Stimulated activated CD8-positive, alpha-beta memory T cell treated with anti-CD3 and anti-CD28 coated beads, Interleukin-15, amount 100 ng/mL, for 48 hours (primary cell): ENCODE results near the gene ESM1.
"Not testable (repeated sequence)": the region's sequence is repeated elsewhere in the genome, so short reads cannot be mapped to it uniquely, and the experiment has no call there.

Experiments
- DNase-seq, 2 donors: peaks; one replicate each; pipeline ENCODE4 v3.0.0-alpha.2; 2020; ENCODE audit warnings: low read depth in 2 of 2

ESM1 gene

DNA sequence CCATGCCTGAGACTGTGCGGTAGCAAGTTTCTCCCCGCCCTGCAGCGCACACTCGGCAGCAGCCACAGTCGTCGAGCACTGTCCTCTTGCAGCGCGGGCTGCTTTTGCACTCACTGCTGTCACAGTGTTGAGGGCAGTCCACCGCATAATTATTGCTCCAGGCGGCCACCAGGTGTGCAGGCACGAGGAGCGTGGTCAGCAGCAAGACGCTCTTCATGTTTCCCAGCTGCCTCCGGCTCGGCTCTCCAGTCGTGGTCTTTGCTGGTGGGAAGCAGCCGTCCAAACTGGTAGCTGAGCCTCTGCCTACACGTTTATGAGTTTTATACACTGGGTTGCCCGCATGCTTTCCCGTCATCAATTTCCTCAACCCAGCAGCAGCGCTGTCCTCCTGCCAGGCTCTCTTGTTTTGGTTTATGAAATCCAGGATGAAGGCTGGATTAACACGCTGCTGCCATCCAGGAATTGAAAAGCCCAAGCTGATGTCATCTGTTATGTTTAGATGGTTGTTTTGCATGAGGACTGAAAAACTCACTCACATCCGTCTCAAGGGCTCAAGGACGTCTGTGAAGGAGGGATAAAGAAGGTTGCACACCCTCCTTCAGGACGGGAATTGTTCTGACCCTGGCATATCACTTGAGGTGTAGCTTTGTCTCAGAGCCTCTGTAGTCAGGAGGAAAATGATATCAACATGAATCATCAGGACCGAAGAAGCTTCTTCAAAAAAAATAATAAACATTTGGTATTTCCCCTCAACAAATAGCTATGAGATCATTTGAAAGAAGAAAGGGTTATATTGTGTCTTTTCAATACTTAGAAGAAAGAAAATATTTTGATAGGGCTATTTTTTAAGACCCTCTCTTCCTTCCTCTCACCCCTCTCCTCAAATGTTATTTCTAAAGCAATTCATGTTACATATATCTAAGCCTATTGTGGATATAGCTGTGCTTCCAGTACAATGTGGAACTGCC, at the start of gene ESM1:
TSS of gene ESM1 (minus strand) at position 293 of the 968 bp plus-strand sequence. CDS start at position 217, 76 bp downstream.
- no peak for DNase-seq

- DNase-seq = no peak
Observed at GRCh38 chr5:55033568-55033967, 48.2 kb upstream of the ESM1 start.

- no peak for DNase-seq
Observed at GRCh38 chr5:55031492-55031891, 46.1 kb upstream of the ESM1 start.

GRCh38 chr5:55030676-55031369, 45.4 kb upstream of the ESM1 start:
- DNase-seq = no peak

DNA sequence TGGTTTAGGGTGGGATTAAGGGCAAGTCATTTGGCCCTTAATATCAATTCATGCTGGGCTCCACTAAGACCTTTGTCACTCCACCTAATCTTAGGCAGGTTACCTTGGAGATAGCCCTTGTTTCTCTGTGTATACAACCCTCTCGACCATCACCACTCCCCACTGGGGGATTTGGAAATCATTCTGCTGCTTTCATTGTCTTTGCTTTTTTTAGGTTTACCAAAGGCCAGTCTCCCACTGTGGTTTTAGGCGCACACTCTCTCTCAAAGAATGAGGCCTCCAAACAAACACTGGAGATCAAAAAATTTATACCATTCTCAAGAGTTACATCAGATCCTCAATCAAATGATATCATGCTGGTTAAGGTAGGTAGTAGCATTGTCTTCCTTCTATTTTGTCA, 44.8 kb upstream of the ESM1 start:
- DNase-seq = no peak

DNA sequence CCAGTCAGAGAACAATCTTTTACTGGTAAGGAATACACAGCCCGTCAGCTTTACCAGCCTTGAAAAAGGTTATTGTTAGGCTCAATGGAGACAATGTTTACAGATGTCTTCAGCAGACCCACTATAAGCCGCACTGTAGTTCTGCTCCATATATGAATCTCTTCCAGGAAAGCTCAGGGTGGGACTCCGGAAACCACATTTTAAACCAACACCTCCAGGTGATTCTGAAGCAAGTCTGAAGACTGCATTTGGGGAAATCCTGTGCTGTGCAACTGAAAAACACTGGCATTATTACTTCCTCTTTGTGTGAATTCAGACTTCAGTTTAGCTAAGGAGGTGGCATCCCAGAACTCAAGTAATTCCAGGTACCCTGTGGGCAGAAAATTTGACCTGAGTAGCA, 42.2 kb upstream of the ESM1 start:
- DNase-seq = no peak

- no peak for DNase-seq
Observed at GRCh38 chr5:55022450-55022849, 37.1 kb upstream of the ESM1 start.

DNA sequence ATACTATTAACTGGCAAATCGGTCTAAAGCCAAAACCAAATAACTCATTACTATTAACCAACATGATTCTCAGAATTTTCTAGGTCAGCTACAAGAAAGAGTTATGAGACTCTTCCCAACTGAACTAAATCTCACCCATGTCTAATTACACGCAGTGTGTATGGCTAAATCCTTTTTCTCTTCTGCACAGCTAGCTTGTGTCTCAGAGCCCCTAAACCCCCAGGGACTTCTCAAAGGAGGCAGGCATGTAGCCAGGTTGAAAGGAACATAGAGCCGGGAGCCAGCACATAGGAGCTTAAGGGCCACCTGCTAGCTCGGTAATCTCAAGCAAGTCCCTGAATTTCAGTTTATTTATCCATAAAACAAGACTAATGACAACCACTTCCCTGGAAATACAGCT, 36.4 kb upstream of the ESM1 start:
- DNase-seq = no peak

GRCh38 chr5:55021410-55021809, 36.0 kb upstream of the ESM1 start:
- no peak for DNase-seq

DNA sequence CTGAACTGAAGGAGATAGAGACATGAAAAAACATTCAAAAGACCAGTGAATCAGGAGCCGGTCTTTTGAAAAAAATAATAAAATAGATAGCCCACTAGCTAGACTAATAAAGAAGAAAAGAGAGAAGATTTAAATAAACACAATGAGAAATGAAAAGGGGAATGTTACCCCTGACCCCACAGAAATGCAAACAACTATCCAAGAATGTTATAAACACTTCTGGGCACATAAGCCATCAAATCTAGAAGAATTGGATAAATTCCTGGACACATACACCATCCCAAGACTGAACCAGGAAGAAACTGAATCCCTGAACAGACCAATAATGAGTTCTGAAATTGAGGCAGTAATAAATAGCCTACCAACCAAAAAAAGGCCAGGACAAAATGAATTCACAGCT, 24.8 kb upstream of the ESM1 start:
- not testable (repeated sequence) for DNase-seq

- no peak for DNase-seq
Observed at GRCh38 chr5:55004729-55005128, 19.3 kb upstream of the ESM1 start.

- no peak for DNase-seq
Observed at GRCh38 chr5:55003432-55004065, 18.2 kb upstream of the ESM1 start.

- not testable (repeated sequence) for DNase-seq
Observed at GRCh38 chr5:55002166-55002565, 16.8 kb upstream of the ESM1 start.

GRCh38 chr5:54997081-54997480, 11.7 kb upstream of the ESM1 start:
- DNase-seq = no peak

DNA sequence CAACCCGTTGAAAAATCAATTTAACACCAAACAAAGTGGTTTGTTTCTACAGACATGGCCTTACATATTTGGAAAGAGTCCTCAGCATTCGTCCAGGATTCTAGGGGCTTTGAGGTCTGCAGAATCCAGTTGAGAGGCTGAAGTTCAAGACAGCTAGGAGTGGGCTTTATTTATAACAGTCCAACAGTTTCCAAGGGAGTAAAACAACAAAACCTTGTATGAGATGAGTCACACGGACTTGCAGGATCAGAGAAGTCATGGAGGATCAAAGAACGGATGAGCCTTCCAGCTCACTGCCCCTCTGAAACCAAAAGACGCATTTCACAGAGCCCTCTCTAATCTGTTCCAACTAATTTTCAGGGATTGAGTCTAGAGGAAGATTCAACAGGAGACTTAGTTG, 11.1 kb upstream of the ESM1 start:
- no peak for DNase-seq

DNA sequence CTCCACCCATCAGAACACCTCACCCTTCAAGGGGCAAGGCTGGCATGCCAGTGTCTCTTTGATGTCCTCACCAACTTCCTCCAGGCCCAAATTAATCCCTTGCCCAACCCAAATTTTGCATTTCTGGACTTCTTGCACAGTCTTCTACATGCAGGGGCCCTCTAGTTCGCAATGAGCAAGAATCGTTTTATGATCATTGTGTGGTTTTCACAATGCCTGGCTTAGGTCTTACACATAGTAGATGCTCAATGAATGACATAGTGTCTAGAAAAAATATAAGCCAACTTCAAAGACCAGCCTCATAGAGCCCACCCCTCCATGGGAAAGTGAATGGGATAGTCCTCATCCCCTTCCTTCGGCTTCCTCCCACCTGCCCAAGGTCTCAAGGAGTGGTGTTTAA, 9.8 kb upstream of the ESM1 start:
- DNase-seq = no peak

- DNase-seq = no peak
Observed at GRCh38 chr5:54994628-54995027, 9.2 kb upstream of the ESM1 start.

DNA sequence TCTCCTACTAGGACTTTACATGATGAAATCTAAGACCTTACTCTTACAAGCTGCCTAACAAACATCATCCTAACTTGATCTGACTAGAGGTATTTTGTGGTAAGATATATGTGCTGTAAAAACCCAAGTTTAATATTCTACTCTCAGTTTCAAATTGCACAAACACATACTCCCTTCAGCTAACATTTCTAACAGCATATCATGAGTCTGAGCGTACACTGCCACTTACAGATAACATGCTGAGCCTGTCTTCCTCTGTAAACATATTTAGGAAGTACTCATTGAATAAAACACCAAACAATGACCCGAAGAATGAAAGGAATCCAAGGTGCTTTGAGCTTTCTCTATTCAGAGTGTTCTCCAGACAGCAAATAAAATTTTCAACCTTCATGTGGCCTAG, 7.9 kb upstream of the ESM1 start:
- DNase-seq = no peak

- no peak for DNase-seq
Observed at GRCh38 chr5:54991416-54991815, 6.0 kb upstream of the ESM1 start.

GRCh38 chr5:54990841-54991258, 5.5 kb upstream of the ESM1 start:
- no peak for DNase-seq

- DNase-seq = no peak
Observed at GRCh38 chr5:54988817-54989216, 3.4 kb upstream of the ESM1 start.

DNA sequence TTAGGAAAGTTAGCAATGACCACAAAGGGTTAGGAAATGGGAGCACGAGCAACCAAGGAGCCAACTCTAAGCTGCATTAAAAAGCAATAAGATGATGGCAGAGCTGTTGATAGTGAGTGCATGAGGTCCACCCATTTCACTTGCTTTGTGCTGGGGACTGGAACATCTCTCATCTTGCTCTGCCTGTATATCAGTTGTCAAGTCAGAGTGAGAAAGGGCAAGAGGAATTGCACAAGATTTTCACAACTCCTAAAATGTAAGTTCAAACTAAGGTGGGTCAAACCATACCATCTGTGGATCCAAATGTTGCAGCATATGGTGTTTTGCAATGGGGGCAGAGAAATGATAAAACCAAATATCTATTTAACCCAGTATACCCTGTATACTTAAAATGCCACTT, 2.8 kb upstream of the ESM1 start:
- DNase-seq = no peak

DNA sequence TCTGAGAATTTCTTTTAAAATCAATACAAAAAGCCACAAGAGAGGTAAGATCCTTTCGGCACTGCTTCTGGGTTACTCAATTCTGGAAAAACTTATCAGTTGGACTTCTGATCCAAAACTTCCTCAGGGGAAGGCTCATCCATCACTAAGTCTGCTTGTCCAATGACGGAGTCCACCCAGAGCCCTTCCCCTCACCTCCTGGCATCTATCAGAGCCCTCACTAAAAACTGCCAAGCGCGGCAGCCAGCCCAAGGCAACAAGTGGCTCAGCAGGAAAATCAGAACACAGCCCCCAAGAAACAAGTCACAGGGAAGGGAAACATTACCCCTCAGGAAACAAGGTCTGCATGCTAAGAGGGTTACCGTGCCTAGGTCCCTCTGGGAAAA, 869 bp upstream of the ESM1 start:
- no peak for DNase-seq
